GM21381 (cell line): ENCODE data around the gene ACTRT2.

Experiments
- ATAC-seq: cut with Tn5 transposase; IDR thresholded peaks from one replicate; pipeline ENCODE4 v1.9.1; 2021; ENCODE audit warnings: mild to moderate bottlenecking, moderate library complexity; ENCODE audit not compliant: unreplicated experiment

Gene ACTRT2

GRCh38 chr1:3029991-3030662 lies 8.9 kb downstream of the ACTRT2 start:
- no peak for ATAC-seq

GRCh38 chr1:3030663-3031381 lies 9.6 kb downstream of the ACTRT2 start:
- no peak for ATAC-seq

GRCh38 chr1:3031401-3032221 lies 10.3 kb downstream of the ACTRT2 start:
- ATAC-seq: no peak

GRCh38 chr1:3032371-3033039 lies 11.2 kb downstream of the ACTRT2 start:
- no peak for ATAC-seq

- ATAC-seq: no peak
Observed at GRCh38 chr1:3033040-3033789, 11.9 kb downstream of the ACTRT2 start.

- no peak for ATAC-seq
Observed at GRCh38 chr1:3033790-3034090, 12.5 kb downstream of the ACTRT2 start.

- ATAC-seq: no peak
Observed at GRCh38 chr1:3034162-3034561, 12.9 kb downstream of the ACTRT2 start.

- ATAC-seq: no peak
Observed at GRCh38 chr1:3034728-3035562, 13.7 kb downstream of the ACTRT2 start.

- ATAC-seq: no peak
Observed at GRCh38 chr1:3035563-3036446, 14.5 kb downstream of the ACTRT2 start.

- no peak for ATAC-seq
Observed at GRCh38 chr1:3036447-3037280, 15.4 kb downstream of the ACTRT2 start.

- no peak for ATAC-seq
Observed at GRCh38 chr1:3037281-3038040, 16.2 kb downstream of the ACTRT2 start.

GRCh38 chr1:3038113-3038551 lies 16.9 kb downstream of the ACTRT2 start:
- ATAC-seq: no peak

- ATAC-seq: no peak
Observed at GRCh38 chr1:3038571-3039181, 17.4 kb downstream of the ACTRT2 start.

- ATAC-seq: no peak
Observed at GRCh38 chr1:3040004-3040403, 18.7 kb downstream of the ACTRT2 start.

GRCh38 chr1:3042481-3042880 lies 21.2 kb downstream of the ACTRT2 start:
- ATAC-seq: no peak

GRCh38 chr1:3049164-3049563 lies 27.9 kb downstream of the ACTRT2 start:
- ATAC-seq: no peak

- ATAC-seq: no peak
Observed at GRCh38 chr1:3049905-3050304, 28.6 kb downstream of the ACTRT2 start.
